ENCODE data around the gene PSAP. TPM values are rescaled to one million over a fixed set of nuclear protein-coding genes. Genes with fewer than 3 reads are reported as not detected.
A peak's percentile ranks its signal among the peaks of the same experiment; 100 is the strongest.

Gene PSAP
- polyA plus RNA-seq, 2 of the 4 experiments (the other 2 are of a cell fraction): 690 to 1,519 TPM

DNA sequence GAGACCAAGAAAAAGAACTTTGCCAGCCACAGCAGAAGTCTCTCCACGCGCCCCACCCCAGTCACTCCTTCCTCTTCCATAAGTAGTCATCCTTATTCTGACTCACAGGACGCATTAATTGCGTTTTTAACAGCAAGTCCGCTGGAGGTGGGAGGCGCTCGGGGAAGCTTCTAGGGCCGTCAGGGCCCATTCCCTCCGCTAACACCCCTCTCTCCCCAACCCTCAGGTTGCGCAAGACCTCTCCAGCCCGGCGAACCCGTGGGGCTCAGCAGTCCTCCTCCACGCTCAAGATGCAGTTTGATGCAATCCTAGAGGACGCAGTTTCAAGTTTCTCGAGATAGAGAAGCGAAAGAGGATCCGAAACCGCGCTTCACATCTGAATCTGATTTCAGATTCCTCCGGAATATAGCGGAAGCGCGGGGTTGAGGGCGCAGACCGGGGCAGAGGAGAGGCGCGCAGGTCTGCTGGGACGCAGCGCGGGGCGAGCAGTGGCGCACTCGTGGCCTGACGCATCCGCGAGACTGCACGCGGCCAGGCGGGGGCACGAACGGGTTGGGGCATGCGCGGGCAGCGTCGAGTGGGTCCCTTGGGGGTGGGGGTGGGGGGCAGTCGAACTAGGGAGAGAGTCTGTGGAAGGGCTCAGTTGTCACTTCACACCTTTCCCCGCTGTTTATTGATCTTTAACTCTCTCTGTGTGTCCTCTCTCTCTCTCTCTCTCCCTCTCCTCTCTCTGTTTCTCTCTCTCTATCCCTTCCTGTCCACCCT lies 37.8 kb upstream of the PSAP start (continued):
- TF ChIP-seq TP53 (CRISPR knock-in tag; IDR thresholded peaks at IDR 0.05) (no peak), HOXB13 (CRISPR knock-in tag; IDR thresholded peaks at IDR 0.05; ENCODE audit: low read depth) (no peak), CBX2 (IDR thresholded peaks at IDR 0.05; ENCODE audit: borderline replicate concordance, low read depth) (no peak), ZNF302 (CRISPR knock-in tag; IDR thresholded peaks at IDR 0.05) (no peak), RNF2 (IDR thresholded peaks at IDR 0.05; ENCODE audit: borderline replicate concordance, low read depth) (0 out of 2 replicates have a peak, but pooled peaks have one; percentile 17), E2F6 (IDR thresholded peaks at IDR 0.05; ENCODE audit: borderline replicate concordance, low read depth) (peak; percentile 97), CHD2 (IDR thresholded peaks at IDR 0.05; ENCODE audit: low read length, partially characterized antibody) (no peak), EHF (CRISPR knock-in tag; IDR thresholded peaks at IDR 0.05) (no peak), MYC (IDR thresholded peaks at IDR 0.05; ENCODE audit: borderline replicate concordance, low read length) (peak; percentile 83), ZFP36 (IDR thresholded peaks at IDR 0.05; ENCODE audit: borderline replicate concordance, partially characterized antibody) (no peak), CBX8 (IDR thresholded peaks at IDR 0.05) (no peak), ESRRA (IDR thresholded peaks at IDR 0.05; ENCODE audit: borderline replicate concordance, low read length) (no peak), RCOR1 (IDR thresholded peaks at IDR 0.05; ENCODE audit: low read depth, low read length) (no peak), FOSL2 (IDR thresholded peaks at IDR 0.05) (no peak), FOSL2 (CRISPR knock-in tag; IDR thresholded peaks at IDR 0.05) (peak; percentile 62), BHLHE40 (IDR thresholded peaks at IDR 0.05; ENCODE audit: low read depth, low read length) (no peak), HDAC2 (IDR thresholded peaks at IDR 0.05) (peak; percentile 98), HOXA7 (CRISPR knock-in tag; IDR thresholded peaks at IDR 0.05) (no peak), CHD4 (IDR thresholded peaks at IDR 0.05; ENCODE audit: borderline replicate concordance) (no peak), JUN (IDR thresholded peaks at IDR 0.05) (peak; percentile 72 to 91; a peak in 4 of 5 replicates), MAFK (IDR thresholded peaks at IDR 0.05; ENCODE audit: partially characterized antibody) (no peak), SREBF2 (IDR thresholded peaks at IDR 0.05) (no peak)
- TF ChIP-seq, protein P1, sequence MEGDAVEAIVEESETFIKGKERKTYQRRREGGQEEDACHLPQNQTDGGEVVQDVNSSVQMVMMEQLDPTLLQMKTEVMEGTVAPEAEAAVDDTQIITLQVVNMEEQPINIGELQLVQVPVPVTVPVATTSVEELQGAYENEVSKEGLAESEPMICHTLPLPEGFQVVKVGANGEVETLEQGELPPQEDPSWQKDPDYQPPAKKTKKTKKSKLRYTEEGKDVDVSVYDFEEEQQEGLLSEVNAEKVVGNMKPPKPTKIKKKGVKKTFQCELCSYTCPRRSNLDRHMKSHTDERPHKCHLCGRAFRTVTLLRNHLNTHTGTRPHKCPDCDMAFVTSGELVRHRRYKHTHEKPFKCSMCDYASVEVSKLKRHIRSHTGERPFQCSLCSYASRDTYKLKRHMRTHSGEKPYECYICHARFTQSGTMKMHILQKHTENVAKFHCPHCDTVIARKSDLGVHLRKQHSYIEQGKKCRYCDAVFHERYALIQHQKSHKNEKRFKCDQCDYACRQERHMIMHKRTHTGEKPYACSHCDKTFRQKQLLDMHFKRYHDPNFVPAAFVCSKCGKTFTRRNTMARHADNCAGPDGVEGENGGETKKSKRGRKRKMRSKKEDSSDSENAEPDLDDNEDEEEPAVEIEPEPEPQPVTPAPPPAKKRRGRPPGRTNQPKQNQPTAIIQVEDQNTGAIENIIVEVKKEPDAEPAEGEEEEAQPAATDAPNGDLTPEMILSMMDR (IDR thresholded peaks at IDR 0.05): peak; percentile 8; the same call in 1 of the 3 replicates
- TF ChIP-seq, protein P2, sequence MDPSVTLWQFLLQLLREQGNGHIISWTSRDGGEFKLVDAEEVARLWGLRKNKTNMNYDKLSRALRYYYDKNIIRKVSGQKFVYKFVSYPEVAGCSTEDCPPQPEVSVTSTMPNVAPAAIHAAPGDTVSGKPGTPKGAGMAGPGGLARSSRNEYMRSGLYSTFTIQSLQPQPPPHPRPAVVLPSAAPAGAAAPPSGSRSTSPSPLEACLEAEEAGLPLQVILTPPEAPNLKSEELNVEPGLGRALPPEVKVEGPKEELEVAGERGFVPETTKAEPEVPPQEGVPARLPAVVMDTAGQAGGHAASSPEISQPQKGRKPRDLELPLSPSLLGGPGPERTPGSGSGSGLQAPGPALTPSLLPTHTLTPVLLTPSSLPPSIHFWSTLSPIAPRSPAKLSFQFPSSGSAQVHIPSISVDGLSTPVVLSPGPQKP (IDR thresholded peaks at IDR 0.05; ENCODE audit: low read depth, low read length): no peak
- TF ChIP-seq, protein P3, sequence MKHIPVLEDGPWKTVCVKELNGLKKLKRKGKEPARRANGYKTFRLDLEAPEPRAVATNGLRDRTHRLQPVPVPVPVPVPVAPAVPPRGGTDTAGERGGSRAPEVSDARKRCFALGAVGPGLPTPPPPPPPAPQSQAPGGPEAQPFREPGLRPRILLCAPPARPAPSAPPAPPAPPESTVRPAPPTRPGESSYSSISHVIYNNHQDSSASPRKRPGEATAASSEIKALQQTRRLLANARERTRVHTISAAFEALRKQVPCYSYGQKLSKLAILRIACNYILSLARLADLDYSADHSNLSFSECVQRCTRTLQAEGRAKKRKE (CRISPR knock-in tag; IDR thresholded peaks at IDR 0.05; ENCODE audit: low read depth): 0 out of 2 replicates have a peak, but pooled peaks have one; percentile 24
